GM12875 (cell line): ENCODE results near the gene COA8.

Experiments
- H3K4me3 ChIP-seq: one replicate; pipeline ENCODE4 v1.5.1; 2011; ENCODE audit warnings: low read depth, low read length, control low read depth
- CTCF ChIP-seq: IDR thresholded peaks from 2 replicates; pipeline ENCODE4 v1.5.1; 2011; ENCODE audit warnings: low read depth, mild to moderate bottlenecking, control low read depth, inconsistent platforms, low read length, moderate library complexity, borderline replicate concordance; ENCODE audit not compliant: insufficient read depth

COA8 gene

GRCh38 chr14:103549361-103550311 lies 13.1 kb upstream of the COA8 start:
- H3K4me3 ChIP-seq, result no peak overlapping the region
- TF ChIP-seq CTCF, result no peak

- no peak for TF ChIP-seq CTCF
- no peak overlapping the region for H3K4me3 ChIP-seq
These were observed 12.1 kb upstream of the COA8 start for GRCh38 chr14:103550451-103551337.

GRCh38 chr14:103551338-103551762 lies 11.4 kb upstream of the COA8 start:
- no peak for TF ChIP-seq CTCF
- no peak overlapping the region for H3K4me3 ChIP-seq

GRCh38 chr14:103552011-103552845 lies 10.5 kb upstream of the COA8 start:
- no peak overlapping the region for H3K4me3 ChIP-seq
- TF ChIP-seq CTCF, result no peak

- TF ChIP-seq CTCF, result no peak
- H3K4me3 ChIP-seq, result no peak overlapping the region
These were observed 9.9 kb upstream of the COA8 start for GRCh38 chr14:103552846-103553210.

- no peak overlapping the region for H3K4me3 ChIP-seq
- TF ChIP-seq CTCF, result no peak
These were observed 7.0 kb upstream of the COA8 start for GRCh38 chr14:103555559-103556337.
